GM13977 (cell line): ENCODE results near the gene CDKL5.

Source experiments
- DNase-seq: peaks from one replicate; pipeline ENCODE4 v3.0.0; 2012; ENCODE audit warnings: low spot score
- CTCF ChIP-seq: IDR thresholded peaks from 2 replicates; pipeline ENCODE4 v1.5.1; 2012; ENCODE audit warnings: mild to moderate bottlenecking, control low read depth; ENCODE audit not compliant: insufficient read depth; ENCODE audit errors: extremely low read depth, missing control alignments
- in situ Hi-C: fragments of 300-500 bp; cut with MboI; formaldehyde crosslinking; loops from one replicate; pipeline ENCODE4 v1.12.0; 2022; ENCODE audit warnings: low sequenced_read_pairs, low pct_unique_long_range_greater_than_20kb, mixed read lengths, inconsistent platforms; ENCODE audit not compliant: unreplicated experiment

Gene CDKL5

DNA sequence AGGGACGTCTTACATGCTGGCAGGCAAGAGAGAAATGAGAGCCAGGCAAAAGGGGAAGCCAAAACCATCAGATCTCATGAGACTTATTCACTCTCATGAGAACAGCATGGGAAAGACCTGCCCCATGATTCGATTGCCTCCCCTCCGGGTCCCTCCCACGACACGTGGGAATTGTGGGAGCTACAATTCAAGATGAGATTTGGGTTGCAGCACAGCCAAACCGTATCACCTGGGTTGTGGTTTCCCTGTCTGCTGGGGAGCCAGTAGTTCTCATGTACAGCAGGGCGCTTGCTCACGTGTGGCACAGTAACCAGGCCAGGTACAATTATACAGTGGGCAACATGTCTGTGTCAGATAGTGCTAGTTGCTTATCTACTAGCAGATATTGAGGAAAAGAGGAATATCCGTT, 257.6 kb downstream of the CDKL5 start:
- in situ Hi-C loops = no loop called here
- TF ChIP-seq CTCF = no peak
- DNase-seq = no peak

- DNase-seq = no peak
- TF ChIP-seq CTCF = no peak
These were observed 262.6 kb downstream of the CDKL5 start for GRCh38 chrX:18687856-18688495.

DNA sequence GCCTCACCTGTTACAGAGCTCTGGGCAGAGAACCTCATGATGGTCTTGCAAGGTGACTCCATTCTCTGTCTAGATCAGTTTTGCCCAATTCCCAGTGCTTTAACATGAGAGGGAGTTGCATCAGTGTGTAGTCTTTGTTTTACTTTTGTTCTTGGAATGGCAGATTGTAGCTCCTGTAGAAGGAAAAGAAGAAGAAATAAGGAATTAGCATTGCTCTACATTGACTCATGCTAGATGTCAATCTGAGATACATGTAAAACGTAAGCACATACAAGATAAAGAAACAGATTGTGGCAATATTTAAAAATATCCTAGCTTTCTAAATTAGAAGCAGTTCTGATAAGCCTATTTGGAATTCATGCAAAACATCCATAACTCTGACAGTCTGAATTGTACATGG, 266.0 kb downstream of the CDKL5 start:
- in situ Hi-C loops = no loop called here
- DNase-seq = no peak
- TF ChIP-seq CTCF = no peak

More at GRCh38 chrX:18687856-18688495, 262.6 kb downstream of the CDKL5 start:
- in situ Hi-C loops = no loop called here

- in situ Hi-C loops = no loop called here
- no peak for DNase-seq
- TF ChIP-seq CTCF = no peak
These were observed 267.1 kb downstream of the CDKL5 start for GRCh38 chrX:18692541-18692940.

DNA sequence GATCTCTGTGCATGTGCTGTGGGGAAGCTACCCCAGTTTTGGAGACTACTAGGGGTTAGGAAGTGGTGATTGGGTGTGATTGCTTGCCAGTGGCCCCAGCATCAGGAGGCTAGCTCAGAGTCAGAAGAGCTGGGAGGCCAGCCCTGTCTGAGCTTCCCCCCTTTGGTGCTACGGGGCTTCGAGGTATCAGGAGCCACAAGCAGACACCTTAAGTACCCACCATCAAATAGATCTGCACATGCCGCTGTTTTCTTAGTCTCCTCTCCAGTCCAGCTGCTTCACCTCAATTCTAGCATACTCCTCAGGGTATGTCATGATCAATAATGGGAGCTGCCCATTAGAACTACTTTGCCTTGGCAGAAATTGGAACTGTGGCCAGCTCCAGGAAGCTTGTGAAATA, 271.2 kb downstream of the CDKL5 start:
- in situ Hi-C loops = no loop called here
- TF ChIP-seq CTCF = no peak
- no peak for DNase-seq

GRCh38 chrX:18698737-18699650, 273.6 kb downstream of the CDKL5 start:
- DNase-seq = no peak
- no peak for TF ChIP-seq CTCF
- in situ Hi-C loops = no loop called here
